A673 (cell line): ENCODE measurements around the gene TMPRSS6. TPM values are rescaled to one million over a fixed set of nuclear protein-coding genes. Genes with fewer than 3 reads are reported as not detected.

Experiments used
- BruUV-seq: library from RNA; stranded (reverse); fragments of 400-500 nt; replicated peaks from 2 replicates; lab custom pipeline; 2021; lab: Mats Ljungman, UMichigan
- CTCF ChIA-PET: fragments of 300-600 bp; sonication (Branson Sonifier 250); formaldehyde crosslinking; loops from one replicate; lab custom pipeline; 2022; ENCODE audit warnings: antibody characterized with exemption; lab: Charles Lee
- POLR2A ChIA-PET: fragments of 300-600 bp; sonication (Branson Sonifier 250); formaldehyde crosslinking; loops from one replicate; lab custom pipeline; 2022; ENCODE audit warnings: antibody characterized with exemption; ENCODE audit not compliant: low non-redundant PET; lab: Charles Lee
- DNase-seq: peaks from one replicate; pipeline ENCODE4 v3.0.0-alpha.2; 2015; ENCODE audit warnings: low spot score
- H3K27ac ChIP-seq: fragments of 200-600 bp; sonication (generic); 2 replicates; pipeline ENCODE4 v1.5.1; 2016; ENCODE audit warnings: mixed run types, low read depth, mild to moderate bottlenecking, mixed read lengths, antibody characterized with exemption, low read length; ENCODE audit not compliant: poor library complexity, severe bottlenecking
- H3K27me3 ChIP-seq: fragments of 200-600 bp; sonication (generic); replicated peaks from 2 replicates; pipeline ENCODE4 v1.6.1; 2017; ENCODE audit warnings: mixed run types, low read depth, mild to moderate bottlenecking, mixed read lengths, antibody characterized with exemption, low read length; ENCODE audit not compliant: insufficient read depth, poor library complexity
- H3K36me3 ChIP-seq: fragments of 200-600 bp; sonication (generic); 2 replicates; pipeline ENCODE4 v1.6.1; 2016; ENCODE audit warnings: mixed run types, mild to moderate bottlenecking, mixed read lengths, antibody characterized with exemption, low read length; ENCODE audit not compliant: insufficient read depth, poor library complexity, severe bottlenecking
- H3K4me1 ChIP-seq: fragments of 200-600 bp; sonication (generic); 2 replicates; pipeline ENCODE4 v1.6.1; 2017; ENCODE audit warnings: mixed run types, mild to moderate bottlenecking, mixed read lengths, antibody characterized with exemption, low read length; ENCODE audit not compliant: insufficient read depth, poor library complexity, severe bottlenecking
- H3K4me3 ChIP-seq: fragments of 200-600 bp; sonication (generic); 2 replicates; pipeline ENCODE4 v1.5.1; 2016; ENCODE audit warnings: low read depth, mixed run types, mild to moderate bottlenecking, mixed read lengths, low read length; ENCODE audit not compliant: poor library complexity, severe bottlenecking
- H3K9me3 ChIP-seq: fragments of 200-600 bp; sonication (generic); 2 replicates; pipeline ENCODE4 v1.6.1; 2016; ENCODE audit warnings: mixed run types, low read depth, mild to moderate bottlenecking, mixed read lengths, antibody characterized with exemption, low read length; ENCODE audit not compliant: poor library complexity, severe bottlenecking
- CTCF ChIP-seq: fragments of 300-800, 200-600 bp; sonication (generic); conservative IDR thresholded peaks from 2 replicates; pipeline ENCODE4 v1.5.1; 2017; ENCODE audit warnings: low read depth, mild to moderate bottlenecking, antibody characterized with exemption, low read length, moderate library complexity, mixed read lengths
- EZH2 ChIP-seq: fragments of 200-600 bp; sonication (generic); IDR thresholded peaks from 2 replicates; pipeline ENCODE4 v1.6.1; 2017; ENCODE audit warnings: borderline replicate concordance, low read depth, mild to moderate bottlenecking, mixed read lengths, antibody characterized with exemption, low read length; ENCODE audit not compliant: poor library complexity, severe bottlenecking
- intact Hi-C: fragments of 100-400 bp; cut with micrococcal nuclease; formaldehyde crosslinking; loops from one replicate; pipeline ENCODE4 v1.10.0; 2022; ENCODE audit not compliant: unreplicated experiment
- total RNA-seq: library from RNA; stranded (reverse); gene quantifications from 2 replicates; pipeline ENCODE4 v1.2.3, GENCODE V29; 2021

The TMPRSS6 gene
- total RNA-seq, 1 experiment from 2014 or later, result not detected

DNA sequence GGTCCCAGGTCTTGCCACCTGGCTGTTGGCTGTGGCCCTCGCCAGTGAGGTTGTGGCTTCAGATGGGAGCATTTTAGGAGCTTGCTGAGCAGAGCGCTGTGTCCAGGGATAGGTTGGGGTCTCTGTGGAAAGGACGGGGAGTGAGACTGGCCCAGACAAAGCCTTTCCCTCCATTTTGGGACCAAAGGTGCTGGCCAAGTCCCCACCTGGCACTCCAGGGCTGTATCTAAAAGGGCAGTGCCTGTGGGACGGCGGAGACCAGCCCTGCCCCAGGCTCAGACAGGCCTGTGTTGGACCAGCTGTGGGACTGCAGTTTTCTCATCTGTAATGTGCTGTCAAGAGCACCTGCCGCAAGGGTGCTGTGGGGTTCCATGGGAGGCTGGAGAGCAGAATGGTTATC, 62.9 kb downstream of the TMPRSS6 start:
- POLR2A ChIA-PET, result no interaction called here
- no TSS peak for BruUV-seq

DNA sequence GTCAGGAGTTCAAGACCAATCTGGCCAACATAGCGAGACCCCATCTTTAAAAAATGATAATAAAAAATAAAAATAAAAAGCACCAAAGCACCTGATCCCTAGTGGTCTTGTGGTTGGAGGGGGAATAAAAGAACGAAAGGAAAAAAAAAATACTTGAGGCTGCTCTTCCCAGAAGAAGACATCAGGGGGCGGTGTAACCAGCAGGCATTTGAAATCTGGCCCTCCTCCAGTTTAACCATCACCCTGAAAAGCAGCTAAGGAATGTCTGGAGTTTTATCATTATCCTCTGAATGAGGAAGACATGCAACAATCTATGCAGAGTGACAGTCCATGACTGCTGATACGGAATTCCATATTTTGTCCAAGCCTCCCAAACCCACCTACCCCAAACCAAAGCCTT, 63.6 kb downstream of the TMPRSS6 start:
- DNase-seq, result peak; percentile 66
- Histone ChIP-seq H3K27me3 (no peaks in the 10 kb centered on the region), H3K4me1 (peaks cover 23% of the 10 kb centered on the region), H3K36me3 (no peaks in the 10 kb centered on the region), H3K9me3 (no peaks in the 10 kb centered on the region), H3K4me3 (no peak overlapping the region), H3K27ac (no peak overlapping the region)
- TF ChIP-seq CTCF (peak; percentile 76), EZH2 (no peak)
- POLR2A ChIA-PET, result no interaction called here
- intact Hi-C loops, result no loop called here
- BruUV-seq, result no TSS peak
- CTCF ChIA-PET, result interaction anchor here (0.5 to 0.8 kb wide), 3 partner anchors 9 to 40 kb away, joined by 3 to 4 read pairs (median 4); no protein-coding TSS in a partner anchor

More for the DNA sequence above, 62.9 kb downstream of the TMPRSS6 start:
- H3K27ac ChIP-seq, result no peak overlapping the region
- intact Hi-C loops, result no loop called here
- CTCF ChIA-PET, result interaction anchor here (0.5 to 0.8 kb wide), 3 partner anchors 8 to 41 kb away, joined by 3 to 4 read pairs (median 4); no protein-coding TSS in a partner anchor
- no peaks in the 10 kb centered on the region for H3K36me3 ChIP-seq
- H3K9me3 ChIP-seq, result no peaks in the 10 kb centered on the region
- H3K27me3 ChIP-seq, result no peaks in the 10 kb centered on the region
- peaks cover 17% of the 10 kb centered on the region for H3K4me1 ChIP-seq
- no peak for DNase-seq
- TF ChIP-seq EZH2, result no peak
- no peak for TF ChIP-seq CTCF
- no peak overlapping the region for H3K4me3 ChIP-seq

- no peak overlapping the region for H3K4me3 ChIP-seq
- H3K9me3 ChIP-seq, result no peaks in the 10 kb centered on the region
- ChIA-PET CTCF (no interaction called here), POLR2A (no interaction called here)
- TF ChIP-seq EZH2 (no peak), CTCF (no peak)
- BruUV-seq, result no TSS peak
- H3K36me3 ChIP-seq, result no peaks in the 10 kb centered on the region
- intact Hi-C loops, result no loop called here
- H3K27ac ChIP-seq, result no peak overlapping the region
- no peak for DNase-seq
- no peaks in the 10 kb centered on the region for H3K27me3 ChIP-seq
- H3K4me1 ChIP-seq, result peaks cover 33% of the 10 kb centered on the region
These were observed 64.6 kb downstream of the TMPRSS6 start for GRCh38 chr22:37044634-37045625.
